ENCODE measurements around the gene FYN. TPM values are rescaled to one million over a fixed set of nuclear protein-coding genes. Genes with fewer than 3 reads are reported as not detected.

Gene FYN
- total RNA-seq, 1 donor from 2014 or later, result 121 TPM

DNA sequence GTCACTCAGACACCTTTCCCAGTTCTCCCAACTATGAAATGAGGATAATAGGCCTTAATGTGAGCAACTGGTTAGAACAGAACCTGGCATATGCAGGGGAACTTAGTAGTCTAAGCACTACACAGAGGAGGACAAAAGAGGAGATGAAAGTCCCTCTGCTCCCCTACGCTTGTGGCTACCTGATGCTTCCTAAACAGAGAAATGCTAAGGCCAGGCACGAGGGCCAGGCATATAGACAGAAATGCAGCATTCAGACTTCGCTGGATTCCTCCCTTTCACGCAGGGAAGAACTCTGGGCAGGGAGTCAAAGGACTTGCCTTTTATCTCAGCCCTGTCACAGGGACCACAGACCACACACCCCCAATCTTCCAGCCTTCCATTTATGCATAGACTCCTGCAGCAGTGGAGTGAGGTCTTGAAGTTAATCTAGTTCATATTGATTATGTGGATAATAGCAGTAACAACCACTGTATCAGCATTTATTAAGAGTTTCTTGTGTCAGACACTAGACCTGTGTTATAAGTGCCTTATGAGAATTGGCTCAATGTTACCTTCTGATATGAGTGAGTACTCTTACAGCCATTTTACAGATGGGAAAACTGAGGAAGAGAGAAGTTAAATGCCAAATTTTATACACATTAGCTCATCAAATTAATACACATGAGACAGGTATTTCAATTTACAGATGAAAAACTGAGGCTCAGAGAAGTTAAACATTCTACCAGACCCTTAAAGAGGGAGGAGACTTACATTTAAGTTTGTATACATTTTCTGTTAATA, 240.6 kb downstream of the FYN start:
- no peak for DNase-seq (ENCODE audit: extremely low spot score, unreplicated experiment)
- Mint-ChIP-seq H3K4me3 (ENCODE audit: unreplicated experiment) (no peak overlapping the region), H3K27me3 (ENCODE audit: unreplicated experiment) (no peaks in the 10 kb centered on the region), H3K9me3 (ENCODE audit: unreplicated experiment) (peaks cover 4% of the 10 kb centered on the region), H3K36me3 (ENCODE audit: unreplicated experiment) (no peaks in the 10 kb centered on the region), H3K4me1 (ENCODE audit: unreplicated experiment) (peaks cover 17% of the 10 kb centered on the region), H3K27ac (ENCODE audit: unreplicated experiment) (no peak overlapping the region)
- TF ChIP-seq, protein P1, sequence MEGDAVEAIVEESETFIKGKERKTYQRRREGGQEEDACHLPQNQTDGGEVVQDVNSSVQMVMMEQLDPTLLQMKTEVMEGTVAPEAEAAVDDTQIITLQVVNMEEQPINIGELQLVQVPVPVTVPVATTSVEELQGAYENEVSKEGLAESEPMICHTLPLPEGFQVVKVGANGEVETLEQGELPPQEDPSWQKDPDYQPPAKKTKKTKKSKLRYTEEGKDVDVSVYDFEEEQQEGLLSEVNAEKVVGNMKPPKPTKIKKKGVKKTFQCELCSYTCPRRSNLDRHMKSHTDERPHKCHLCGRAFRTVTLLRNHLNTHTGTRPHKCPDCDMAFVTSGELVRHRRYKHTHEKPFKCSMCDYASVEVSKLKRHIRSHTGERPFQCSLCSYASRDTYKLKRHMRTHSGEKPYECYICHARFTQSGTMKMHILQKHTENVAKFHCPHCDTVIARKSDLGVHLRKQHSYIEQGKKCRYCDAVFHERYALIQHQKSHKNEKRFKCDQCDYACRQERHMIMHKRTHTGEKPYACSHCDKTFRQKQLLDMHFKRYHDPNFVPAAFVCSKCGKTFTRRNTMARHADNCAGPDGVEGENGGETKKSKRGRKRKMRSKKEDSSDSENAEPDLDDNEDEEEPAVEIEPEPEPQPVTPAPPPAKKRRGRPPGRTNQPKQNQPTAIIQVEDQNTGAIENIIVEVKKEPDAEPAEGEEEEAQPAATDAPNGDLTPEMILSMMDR (IDR thresholded peaks at IDR 0.05), result no peak

DNA sequence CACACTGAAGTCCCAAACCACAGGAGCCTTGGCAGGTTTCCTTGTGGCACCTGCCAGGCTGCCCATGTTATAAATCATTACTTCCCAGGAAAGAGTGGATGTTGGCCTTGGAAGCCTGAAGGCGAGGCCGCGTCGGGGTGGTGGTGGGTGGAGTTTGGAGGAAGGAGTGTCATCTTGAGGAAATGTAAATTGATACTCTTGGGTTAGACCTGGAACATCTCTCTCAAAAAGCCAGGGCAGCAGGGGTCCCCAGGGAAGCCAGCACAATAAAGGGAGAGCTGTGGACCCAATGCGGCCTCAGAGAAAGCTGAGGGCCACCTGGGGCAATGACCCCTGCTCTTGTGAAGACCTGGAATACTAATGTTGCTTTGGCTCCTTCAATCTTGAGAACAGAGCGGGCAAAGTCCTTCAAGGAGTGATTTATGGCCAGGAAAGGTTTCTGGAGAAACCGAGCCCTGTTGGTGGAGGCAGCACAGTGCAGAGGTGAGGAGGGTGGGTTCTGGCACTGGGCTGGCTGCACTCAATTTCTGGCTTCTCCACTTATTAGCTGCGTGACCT, 241.3 kb downstream of the FYN start:
- Mint-ChIP-seq H3K36me3 (ENCODE audit: unreplicated experiment) (no peaks in the 10 kb centered on the region), H3K27ac (ENCODE audit: unreplicated experiment) (no peak overlapping the region), H3K9me3 (ENCODE audit: unreplicated experiment) (peaks cover 4% of the 10 kb centered on the region), H3K4me3 (ENCODE audit: unreplicated experiment) (no peak overlapping the region), H3K4me1 (ENCODE audit: unreplicated experiment) (peaks cover 17% of the 10 kb centered on the region), H3K27me3 (ENCODE audit: unreplicated experiment) (no peaks in the 10 kb centered on the region)
- DNase-seq (ENCODE audit: extremely low spot score, unreplicated experiment), result no peak
- TF ChIP-seq, protein P1 (IDR thresholded peaks at IDR 0.05), result no peak

DNA sequence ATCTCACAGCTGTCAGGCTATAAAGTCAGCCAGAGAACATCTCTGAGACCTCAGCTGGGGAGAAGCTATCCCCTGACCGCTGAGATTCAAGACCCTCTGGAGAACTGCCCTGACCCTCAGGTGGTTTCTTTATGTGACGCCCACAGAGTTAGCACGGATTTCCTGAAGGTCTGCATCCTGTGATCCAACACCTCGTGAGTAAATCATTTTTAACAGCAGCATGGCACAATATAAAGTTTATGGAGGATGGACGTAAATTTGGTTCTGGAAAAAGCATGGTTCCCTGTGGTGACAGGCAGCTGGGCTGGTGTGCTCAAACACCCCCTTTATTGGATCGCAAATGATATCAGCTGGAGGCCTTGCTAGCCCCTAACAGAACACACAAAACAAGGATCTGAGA, 242.2 kb downstream of the FYN start:
- DNase-seq (ENCODE audit: extremely low spot score, unreplicated experiment), result no peak
- H3K27me3 Mint-ChIP-seq (ENCODE audit: unreplicated experiment), result no peaks in the 10 kb centered on the region
- no peak overlapping the region for H3K27ac Mint-ChIP-seq (ENCODE audit: unreplicated experiment)
- H3K9me3 Mint-ChIP-seq (ENCODE audit: unreplicated experiment), result peaks cover 4% of the 10 kb centered on the region
- TF ChIP-seq, protein P1 (IDR thresholded peaks at IDR 0.05), result no peak
- peaks cover 17% of the 10 kb centered on the region for H3K4me1 Mint-ChIP-seq (ENCODE audit: unreplicated experiment)
- no peak overlapping the region for H3K4me3 Mint-ChIP-seq (ENCODE audit: unreplicated experiment)
- H3K36me3 Mint-ChIP-seq (ENCODE audit: unreplicated experiment), result no peaks in the 10 kb centered on the region

DNA sequence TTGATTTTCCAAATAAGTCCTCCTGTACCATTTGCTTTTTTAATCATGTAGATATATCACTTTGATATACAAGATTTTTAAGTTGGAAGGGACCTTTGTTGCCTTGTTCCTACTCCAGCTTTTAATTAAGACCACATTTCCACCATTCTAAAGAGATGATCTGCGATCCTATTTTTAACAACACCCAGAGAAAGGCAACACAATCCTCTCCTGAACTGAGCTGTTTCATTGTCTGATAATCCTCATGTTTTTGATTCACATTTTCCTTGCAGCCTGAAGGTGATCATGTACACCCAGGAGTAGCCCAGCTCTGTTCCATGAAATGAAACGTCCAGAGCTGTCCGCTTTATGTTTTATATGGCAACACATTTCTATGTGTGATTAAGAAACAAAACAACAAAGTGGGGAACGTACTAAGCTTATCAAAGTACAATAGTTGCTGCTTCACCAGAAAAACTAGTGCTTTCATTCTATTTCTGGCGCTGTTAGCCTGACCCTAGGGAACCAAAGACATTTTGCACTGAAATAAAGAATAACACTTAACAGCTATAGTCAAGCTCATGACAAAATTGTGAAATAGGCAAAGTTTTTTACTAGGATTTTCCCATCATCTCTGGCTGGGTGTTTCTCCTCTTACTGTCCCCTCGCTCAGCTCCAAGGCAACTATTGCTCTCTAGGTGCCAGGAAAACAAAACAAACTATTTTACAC, 245.0 kb downstream of the FYN start:
- H3K4me3 Mint-ChIP-seq (ENCODE audit: unreplicated experiment), result no peak overlapping the region

More for the DNA sequence above, 245.0 kb downstream of the FYN start:
- H3K9me3 Mint-ChIP-seq (ENCODE audit: unreplicated experiment), result peaks cover 4% of the 10 kb centered on the region
- TF ChIP-seq, protein P1 (IDR thresholded peaks at IDR 0.05), result no peak
- no peaks in the 10 kb centered on the region for H3K36me3 Mint-ChIP-seq (ENCODE audit: unreplicated experiment)
- DNase-seq (ENCODE audit: extremely low spot score, unreplicated experiment), result no peak
- H3K27me3 Mint-ChIP-seq (ENCODE audit: unreplicated experiment), result no peaks in the 10 kb centered on the region
- peak overlapping the region; percentile 48 for H3K27ac Mint-ChIP-seq (ENCODE audit: unreplicated experiment)
- peaks cover 34% of the 10 kb centered on the region for H3K4me1 Mint-ChIP-seq (ENCODE audit: unreplicated experiment)
